H1 (cell line): ENCODE measurements around the gene TSPAN15. TPM values are rescaled to one million over a fixed set of nuclear protein-coding genes. Genes with fewer than 3 reads are reported as not detected.

ENCODE experiments used
- HDAC2 ChIP-seq, 2 experiments: fragments of 300-600 bp in 1 of 2; sonication (generic) in 1 of 2; IDR thresholded peaks; 2 replicates each; pipeline ENCODE4 v1.6.1; 2011 to 2012; ENCODE audit warnings: low read depth in 2 of 2, low read length in 2 of 2, mild to moderate bottlenecking in 2 of 2, moderate library complexity in 2 of 2, borderline replicate concordance in 1 of 2, inconsistent platforms in 1 of 2
- polyA plus RNA-seq, 7 experiments: library from polyadenylated mRNA; depleted of rRNA in 3 of 7; stranded (reverse) in 5 of 7; unstranded in 2 of 7; fragments of >200 nt in 5 of 7; fragments of 200-250 nt in 2 of 7; gene quantifications; 1 replicate in 5 of 7; 2 replicates in 1 of 7; 4 replicates in 1 of 7; pipeline versions ENCODE4 v1.2.1 to v1.2.3, GENCODE V29; 2011 to 2013; ENCODE audit warnings: missing spikeins in 2 of 7, mixed read lengths in 2 of 7
- total RNA-seq: library from RNA; stranded (reverse); fragmentation: NEBNext Ultra II Directional; extraction: Animal tissue kit (Norgen Biotek cat#: 25700); gene quantifications from 2 replicates; pipeline ENCODE4 v1.2.1, GENCODE V29; 2021

Gene TSPAN15
- total and polyA plus RNA-seq, 2 of the 8 experiments (the other 6 are each of a cell fraction or from before 2014, with no cell fraction given) = 9.7 to 20.0 TPM

- no peak for TF ChIP-seq HDAC2 (IDR thresholded peaks at IDR 0.05; ENCODE audit: borderline replicate concordance in 1 of 2, low read depth in 2 of 2, low read length in 2 of 2)
Observed at GRCh38 chr10:69517271-69517848, 66.1 kb downstream of the TSPAN15 start (continued).
